Parietal lobe (tissue), 1 donor: ENCODE measurements around the gene ESYT2. TPM values are rescaled to one million over a fixed set of nuclear protein-coding genes. Genes with fewer than 3 reads are reported as not detected.

Experiments
- total RNA-seq: library from RNA; depleted of rRNA; stranded (reverse); fragments of >200 nt; gene quantifications from one replicate; pipeline ENCODE4 v1.2.3, GENCODE V29; 2014

The ESYT2 gene, protein sequence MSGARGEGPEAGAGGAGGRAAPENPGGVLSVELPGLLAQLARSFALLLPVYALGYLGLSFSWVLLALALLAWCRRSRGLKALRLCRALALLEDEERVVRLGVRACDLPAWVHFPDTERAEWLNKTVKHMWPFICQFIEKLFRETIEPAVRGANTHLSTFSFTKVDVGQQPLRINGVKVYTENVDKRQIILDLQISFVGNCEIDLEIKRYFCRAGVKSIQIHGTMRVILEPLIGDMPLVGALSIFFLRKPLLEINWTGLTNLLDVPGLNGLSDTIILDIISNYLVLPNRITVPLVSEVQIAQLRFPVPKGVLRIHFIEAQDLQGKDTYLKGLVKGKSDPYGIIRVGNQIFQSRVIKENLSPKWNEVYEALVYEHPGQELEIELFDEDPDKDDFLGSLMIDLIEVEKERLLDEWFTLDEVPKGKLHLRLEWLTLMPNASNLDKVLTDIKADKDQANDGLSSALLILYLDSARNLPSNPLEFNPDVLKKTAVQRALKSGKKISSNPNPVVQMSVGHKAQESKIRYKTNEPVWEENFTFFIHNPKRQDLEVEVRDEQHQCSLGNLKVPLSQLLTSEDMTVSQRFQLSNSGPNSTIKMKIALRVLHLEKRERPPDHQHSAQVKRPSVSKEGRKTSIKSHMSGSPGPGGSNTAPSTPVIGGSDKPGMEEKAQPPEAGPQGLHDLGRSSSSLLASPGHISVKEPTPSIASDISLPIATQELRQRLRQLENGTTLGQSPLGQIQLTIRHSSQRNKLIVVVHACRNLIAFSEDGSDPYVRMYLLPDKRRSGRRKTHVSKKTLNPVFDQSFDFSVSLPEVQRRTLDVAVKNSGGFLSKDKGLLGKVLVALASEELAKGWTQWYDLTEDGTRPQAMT
- 81.1 TPM for total RNA-seq

DNA sequence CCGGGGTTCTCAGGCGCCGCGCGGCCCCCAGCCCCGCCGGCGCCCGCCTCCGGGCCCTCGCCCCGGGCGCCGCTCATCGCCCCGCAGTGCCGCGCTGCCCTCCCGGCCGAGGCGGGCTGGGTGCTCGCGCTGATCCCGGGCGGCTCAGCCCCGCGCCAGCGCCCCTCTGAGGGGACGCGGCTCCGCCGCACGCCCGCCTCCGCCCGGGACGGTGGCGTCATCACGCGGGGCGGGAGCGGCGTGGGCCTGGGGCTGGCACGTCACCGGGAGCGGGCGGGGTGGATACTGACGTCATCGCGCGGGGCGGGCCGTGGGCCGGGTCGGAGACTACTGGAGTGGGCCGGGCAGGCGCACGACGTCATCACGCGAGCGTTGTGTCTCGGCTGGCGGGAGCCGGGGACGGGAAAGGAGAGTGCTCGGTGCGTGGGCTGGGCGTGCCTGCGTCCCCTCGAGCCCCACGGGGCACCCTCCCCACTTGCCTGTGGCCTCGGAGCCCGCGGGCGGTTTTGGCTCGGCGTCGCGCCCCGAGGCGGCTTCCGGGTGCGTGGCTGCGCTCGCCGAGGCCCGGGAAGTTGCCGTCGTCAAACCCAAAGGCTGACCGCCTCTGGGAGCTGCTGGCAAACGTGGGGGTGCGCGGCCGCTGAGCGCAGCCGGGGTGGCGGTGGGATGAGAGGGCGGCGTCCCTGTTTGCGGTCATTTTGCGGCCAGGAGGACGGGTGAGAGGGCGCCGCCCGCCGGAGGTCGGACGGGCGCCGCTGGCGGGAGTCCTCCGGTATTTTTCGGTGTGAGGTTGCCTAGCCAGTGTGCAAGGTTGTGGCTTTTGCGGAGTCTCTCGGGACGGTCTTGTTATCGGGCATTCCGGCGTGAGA is at the start of gene ESYT2:
Gene ESYT2 (minus strand): TSS at position 168 of the 869 bp plus-strand sequence. CDS start 91 bp downstream, at position 77.

DNA sequence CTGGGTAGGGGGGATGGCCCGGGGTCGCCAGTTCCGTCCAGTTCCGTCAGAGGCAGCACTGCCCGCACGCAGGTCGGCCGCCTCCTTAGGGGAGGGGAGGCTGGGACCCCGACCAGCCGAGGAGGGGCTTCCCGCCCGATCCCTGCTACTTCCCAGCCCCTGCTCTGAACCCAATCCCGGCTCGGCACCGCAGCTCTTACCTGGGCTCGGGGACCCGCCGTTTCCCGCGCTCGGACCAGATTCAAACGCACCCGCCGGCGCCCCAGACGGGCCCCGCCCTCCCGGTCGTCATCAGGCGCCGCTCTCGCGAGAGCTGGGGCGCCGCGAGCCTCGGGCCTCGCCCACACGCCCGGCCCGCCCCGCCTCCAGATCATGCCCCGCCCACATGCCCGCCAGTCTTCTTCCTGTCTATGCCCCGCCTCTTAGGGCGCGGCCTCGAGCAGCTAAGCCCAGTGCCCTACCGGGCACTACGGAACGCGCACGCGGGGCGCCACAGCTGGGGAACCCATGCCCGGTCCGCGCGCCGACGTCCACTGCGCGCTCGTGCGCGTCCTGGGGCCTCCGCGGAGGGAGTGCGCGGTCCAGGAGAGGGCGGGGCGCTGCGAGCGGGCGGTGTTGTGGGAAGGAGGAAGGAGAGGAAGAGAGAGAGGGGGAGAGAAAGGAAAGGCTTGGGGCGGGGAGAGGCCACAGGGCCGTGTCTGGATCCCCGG is 124.6 kb downstream of the ESYT2 start, which contains the start of gene NCAPG2:
Gene NCAPG2 (minus strand): TSS at position 281 of the 710 bp plus-strand sequence. CDS start 2,905 bp downstream, outside the sequence.

Other genes starting within 250 kb of the ESYT2 start
- gene PTPRN2, start 241.7 kb downstream of the ESYT2 start, total RNA-seq = 123 TPM
- 26.9 TPM for gene NCAPG2, start 124.7 kb downstream of the ESYT2 start, total RNA-seq
- 26.0 TPM for gene DYNC2I1, start 27.0 kb upstream of the ESYT2 start, total RNA-seq